OCI-LY7 (cell line): ENCODE measurements around the gene METTL3. TPM values are rescaled to one million over a fixed set of nuclear protein-coding genes. Genes with fewer than 3 reads are reported as not detected.
A peak's percentile ranks its signal among the peaks of the same experiment; 100 is the strongest.

Experiments
- BruUV-seq: library from RNA; stranded (reverse); fragments of 400-500 nt; replicated peaks from 2 replicates; lab custom pipeline; 2021; lab: Mats Ljungman, UMichigan
- CTCF ChIA-PET: fragments of 300-600 bp; sonication (Branson Sonifier 250); formaldehyde crosslinking; loops from one replicate; lab custom pipeline; 2022; ENCODE audit warnings: antibody characterized with exemption; ENCODE audit not compliant: unreplicated experiment; lab: Charles Lee
- POLR2A ChIA-PET: fragments of 300-600 bp; sonication (Branson Sonifier 250); formaldehyde crosslinking; loops from one replicate; lab custom pipeline; 2022; ENCODE audit warnings: antibody characterized with exemption; lab: Charles Lee
- DNase-seq: peaks from one replicate; pipeline ENCODE4 v3.0.0-alpha.2; 2015; ENCODE audit warnings: low spot score
- H2AFZ ChIP-seq: fragments of 200-600 bp; sonication (generic), shearing (Covaris generic); 2 replicates; pipeline ENCODE4 v1.6.1; 2014; ENCODE audit warnings: mild to moderate bottlenecking, antibody characterized with exemption, low read length, moderate library complexity
- H3K27ac ChIP-seq: fragments of 200-600 bp; sonication (generic); 2 replicates; pipeline ENCODE4 v1.5.1; 2014; ENCODE audit warnings: mixed run types, low read depth, mild to moderate bottlenecking, moderate library complexity, low read length, inconsistent platforms; ENCODE audit not compliant: poor library complexity, severe bottlenecking
- H3K36me3 ChIP-seq: fragments of 200-600 bp; sonication (generic); 2 replicates; pipeline ENCODE4 v1.6.1; 2014; ENCODE audit warnings: mild to moderate bottlenecking, antibody characterized with exemption, low read length, moderate library complexity, mixed read lengths; ENCODE audit not compliant: insufficient read depth
- H3K4me1 ChIP-seq: fragments of 200-600 bp; sonication (generic); 2 replicates; pipeline ENCODE4 v1.5.1; 2014; ENCODE audit warnings: mild to moderate bottlenecking, low read length; ENCODE audit not compliant: insufficient read depth, poor library complexity, severe bottlenecking
- H3K4me2 ChIP-seq: fragments of 200-600 bp; sonication (generic); 2 replicates; pipeline ENCODE4 v1.6.1; 2014; ENCODE audit warnings: mild to moderate bottlenecking, low read length
- H3K4me3 ChIP-seq: fragments of 200-600 bp; sonication (generic); 2 replicates; pipeline ENCODE4 v1.5.1; 2014; ENCODE audit warnings: mild to moderate bottlenecking, low read depth, low read length; ENCODE audit not compliant: poor library complexity, severe bottlenecking
- H3K79me2 ChIP-seq: fragments of 200-600 bp; sonication (generic); 2 replicates; pipeline ENCODE4 v1.6.1; 2016; ENCODE audit warnings: low read depth, mild to moderate bottlenecking, low read length, moderate library complexity, mixed read lengths; ENCODE audit not compliant: insufficient read depth
- H3K9me2 ChIP-seq: fragments of 200-600 bp; sonication (generic); 2 replicates; pipeline ENCODE4 v1.6.1; 2016; ENCODE audit warnings: mild to moderate bottlenecking, low read length, mixed read lengths; ENCODE audit not compliant: insufficient read depth
- H3K9me3 ChIP-seq: fragments of 200-600 bp; sonication (generic); 2 replicates; pipeline ENCODE4 v1.6.1; 2014; ENCODE audit warnings: mild to moderate bottlenecking, mixed run types, low read length, mixed read lengths
- H4K20me1 ChIP-seq: fragments of 200-600 bp; sonication (generic); 2 replicates; pipeline ENCODE4 v1.6.1; 2014; ENCODE audit warnings: mild to moderate bottlenecking, antibody characterized with exemption, low read length, moderate library complexity, mixed read lengths; ENCODE audit not compliant: insufficient read depth
- EZH2phosphoT487 ChIP-seq: fragments of 200-600 bp; sonication (generic); IDR thresholded peaks from 2 replicates; pipeline ENCODE4 v1.6.1; 2018; ENCODE audit warnings: low read depth, borderline replicate concordance, mild to moderate bottlenecking, mixed run types, antibody characterized with exemption, low read length, moderate library complexity, mixed read lengths
- intact Hi-C: fragments of 100-400 bp; cut with micrococcal nuclease; formaldehyde crosslinking; loops from one replicate; pipeline ENCODE4 v1.10.0; 2022; ENCODE audit not compliant: unreplicated experiment
- total RNA-seq, 2 experiments: library from RNA; depleted of rRNA in 1 of 2; stranded (reverse); fragments of >200 nt in 1 of 2; shearing (Covaris generic) in 1 of 2; gene quantifications; 2 replicates each; pipeline ENCODE4 v1.2.3, GENCODE V29; 2014 to 2022
- TF ChIP-seq, protein P1 (sequence below): fragments of 200-600 bp; sonication (generic); conservative IDR thresholded peaks from 2 replicates; pipeline ENCODE4 v1.5.1; 2014; ENCODE audit warnings: mild to moderate bottlenecking, antibody characterized with exemption, low read length, moderate library complexity, mixed read lengths

The METTL3 gene
- total RNA-seq, 2 experiments from 2014 or later, result 101 to 145 TPM

DNA sequence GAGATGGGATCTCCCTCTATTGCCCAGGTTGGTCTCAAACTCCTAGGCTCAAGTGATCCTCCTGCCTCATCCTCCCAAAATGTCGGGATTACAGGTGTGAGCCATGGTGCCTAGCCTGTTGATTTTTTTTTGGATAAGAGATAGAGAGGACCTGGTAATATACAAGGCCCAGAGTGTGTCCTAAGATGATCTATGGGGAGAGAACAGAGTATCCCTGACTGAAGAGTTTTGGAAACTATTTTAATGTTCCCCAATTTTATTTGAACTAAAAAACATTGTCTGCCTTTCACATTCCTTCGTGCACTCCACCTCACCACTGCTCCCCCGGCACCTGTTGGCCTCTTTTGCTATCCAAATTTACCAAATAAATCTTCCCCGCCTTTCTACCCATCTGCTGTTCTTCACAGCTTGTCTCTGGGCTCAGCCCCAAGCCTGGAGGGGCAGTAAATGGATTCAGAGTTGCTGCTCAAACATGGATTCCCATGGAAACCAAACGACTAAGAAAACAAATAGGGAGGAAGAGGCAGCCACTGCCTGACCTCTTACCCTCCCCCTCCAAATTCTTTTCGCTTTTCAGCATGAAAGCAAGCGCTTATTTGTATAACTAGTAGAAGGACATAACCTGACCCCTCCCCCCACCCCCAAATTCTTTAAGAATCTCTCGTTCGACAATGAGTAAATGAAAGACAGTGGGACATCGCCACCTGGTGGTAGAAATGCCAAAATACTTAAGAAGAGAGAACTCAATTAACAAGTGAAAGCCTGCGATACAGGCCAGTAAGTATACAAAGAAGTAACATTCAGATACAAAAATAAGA lies 46.2 kb upstream of the METTL3 start:
- H3K27ac ChIP-seq, result no peak overlapping the region
- CTCF ChIA-PET, result interaction anchor here (1.0 kb wide), 2 partner anchors 59 to 62 kb away, joined by 4 to 5 read pairs; no protein-coding TSS in a partner anchor
- peak overlapping the region; percentile 36 for H3K4me3 ChIP-seq

DNA sequence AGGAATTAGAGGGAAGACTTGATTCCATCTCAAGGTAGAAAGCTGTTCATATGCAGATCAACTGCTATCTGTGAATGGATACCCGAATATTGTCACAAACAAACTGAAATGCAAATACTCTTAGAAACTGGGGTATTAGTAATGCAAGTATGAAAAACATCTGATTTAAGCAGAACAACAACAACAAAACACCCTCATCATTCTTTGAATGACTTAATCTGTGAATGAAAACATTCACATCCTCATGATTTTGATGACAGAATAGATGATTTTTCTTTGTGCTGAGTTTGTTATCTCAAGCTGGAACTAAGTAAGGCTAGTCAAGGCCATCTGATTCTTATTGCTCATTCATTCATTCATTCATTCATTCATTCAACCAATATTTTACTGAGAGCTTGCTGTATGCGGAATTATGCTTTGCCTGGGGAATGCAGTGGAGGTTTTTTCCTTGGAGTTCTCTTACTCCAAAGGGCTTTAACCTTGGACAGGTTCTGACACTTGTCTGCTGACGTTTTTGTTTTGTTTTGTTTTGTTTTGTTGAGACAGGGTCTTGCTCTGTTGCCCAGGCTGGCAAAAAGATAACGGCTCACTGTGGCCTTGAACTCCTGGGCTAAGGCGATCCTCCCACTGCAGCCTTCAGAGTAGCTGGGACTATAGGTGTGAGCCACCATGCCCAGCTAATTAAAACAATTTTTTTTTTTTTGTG lies 45.4 kb upstream of the METTL3 start:
- H3K27ac ChIP-seq, result no peak overlapping the region
- TF ChIP-seq, protein P1, sequence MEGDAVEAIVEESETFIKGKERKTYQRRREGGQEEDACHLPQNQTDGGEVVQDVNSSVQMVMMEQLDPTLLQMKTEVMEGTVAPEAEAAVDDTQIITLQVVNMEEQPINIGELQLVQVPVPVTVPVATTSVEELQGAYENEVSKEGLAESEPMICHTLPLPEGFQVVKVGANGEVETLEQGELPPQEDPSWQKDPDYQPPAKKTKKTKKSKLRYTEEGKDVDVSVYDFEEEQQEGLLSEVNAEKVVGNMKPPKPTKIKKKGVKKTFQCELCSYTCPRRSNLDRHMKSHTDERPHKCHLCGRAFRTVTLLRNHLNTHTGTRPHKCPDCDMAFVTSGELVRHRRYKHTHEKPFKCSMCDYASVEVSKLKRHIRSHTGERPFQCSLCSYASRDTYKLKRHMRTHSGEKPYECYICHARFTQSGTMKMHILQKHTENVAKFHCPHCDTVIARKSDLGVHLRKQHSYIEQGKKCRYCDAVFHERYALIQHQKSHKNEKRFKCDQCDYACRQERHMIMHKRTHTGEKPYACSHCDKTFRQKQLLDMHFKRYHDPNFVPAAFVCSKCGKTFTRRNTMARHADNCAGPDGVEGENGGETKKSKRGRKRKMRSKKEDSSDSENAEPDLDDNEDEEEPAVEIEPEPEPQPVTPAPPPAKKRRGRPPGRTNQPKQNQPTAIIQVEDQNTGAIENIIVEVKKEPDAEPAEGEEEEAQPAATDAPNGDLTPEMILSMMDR, result no peak
- TF ChIP-seq EZH2phosphoT487, result no peak
- H3K4me1 ChIP-seq, result peaks cover 6% of the 10 kb centered on the region
- no peaks in the 10 kb centered on the region for H4K20me1 ChIP-seq
- intact Hi-C loops, result loop anchor here (1.0 kb wide), 2 partner anchors 58 to 100 kb away; partner anchors contain the start of gene CHD8
- peak overlapping the region; percentile 5; the same call in 1 of the 2 replicates for H2AFZ ChIP-seq
- BruUV-seq, result no TSS peak
- CTCF ChIA-PET, result interaction anchor here (1.0 kb wide), 2 partner anchors 58 to 61 kb away, joined by 4 to 5 read pairs; no protein-coding TSS in a partner anchor
- H3K4me2 ChIP-seq, result no peak overlapping the region
- no peak overlapping the region for H3K4me3 ChIP-seq
- no peaks in the 10 kb centered on the region for H3K9me2 ChIP-seq
- H3K9me3 ChIP-seq, result no peaks in the 10 kb centered on the region
- DNase-seq, result no peak
- no peaks in the 10 kb centered on the region for H3K79me2 ChIP-seq
- H3K36me3 ChIP-seq, result no peaks in the 10 kb centered on the region
- POLR2A ChIA-PET, result interaction anchor here (0.6 to 2.0 kb wide), 16 partner anchors 12 to 1886 kb away, joined by 3 to 8 read pairs (median 3); partner anchors contain the start of genes RAB2B and TOX4

More for the DNA sequence above, 46.2 kb upstream of the METTL3 start:
- Histone ChIP-seq H3K4me1 (peaks cover 6% of the 10 kb centered on the region), H3K9me3 (no peaks in the 10 kb centered on the region), H2AFZ (peak overlapping the region; percentile 85), H3K4me2 (peak overlapping the region; percentile 45), H4K20me1 (no peaks in the 10 kb centered on the region), H3K79me2 (no peaks in the 10 kb centered on the region), H3K9me2 (no peaks in the 10 kb centered on the region), H3K36me3 (no peaks in the 10 kb centered on the region)
- TF ChIP-seq, protein P1, result peak; percentile 94
- TF ChIP-seq EZH2phosphoT487, result no peak
- POLR2A ChIA-PET, result interaction anchor here (0.6 to 2.0 kb wide), 9 partner anchors 13 to 194 kb away, joined by 3 to 8 read pairs (median 4); partner anchors contain the start of genes RAB2B and TOX4
- no TSS peak for BruUV-seq
- peak; percentile 90 for DNase-seq
- intact Hi-C loops, result loop anchor here (1.0 kb wide), 2 partner anchors 59 to 101 kb away; partner anchors contain the start of gene CHD8
